Natural killer cell (primary cell): Measurements from ENCODE around the gene EID2. TPM values are rescaled to one million over a fixed set of nuclear protein-coding genes. Genes with fewer than 3 reads are reported as not detected.

Experiments
- ATAC-seq, 3 donors: fragments of 150-1000 bp in 2 of 3; fragments of 200-7000 bp in 1 of 3; cut with Tn5 transposase; 1 replicate in 1 of 3; 2 replicates in 2 of 3; pipeline ENCODE4 v1.10.0; 2021; ENCODE audit warnings: mild to moderate bottlenecking in 2 of 3, moderate library complexity in 2 of 3
- DNase-seq, 2 donors: peaks; one replicate each; pipeline versions ENCODE4 v3.0.0 to v3.0.0-alpha.2; 2013 to 2021; ENCODE audit warnings: mixed read lengths in 1 of 2
- H3K27ac ChIP-seq: one replicate; pipeline ENCODE4 v1.5.1; 2013; ENCODE audit warnings: mild to moderate bottlenecking, low read length
- H3K27me3 ChIP-seq: one replicate; pipeline ENCODE4 v1.6.1; 2013; ENCODE audit warnings: low read length; ENCODE audit not compliant: control insufficient read depth, insufficient read depth
- H3K36me3 ChIP-seq: one replicate; pipeline ENCODE4 v1.6.1; 2013; ENCODE audit warnings: low read length; ENCODE audit not compliant: control insufficient read depth, insufficient read depth
- H3K4me1 ChIP-seq: one replicate; pipeline ENCODE4 v1.6.1; 2013; ENCODE audit warnings: low read length; ENCODE audit not compliant: control insufficient read depth, insufficient read depth
- H3K4me3 ChIP-seq: one replicate; pipeline ENCODE4 v1.5.1; 2013; ENCODE audit warnings: low read length
- H3K9me3 ChIP-seq: one replicate; pipeline ENCODE4 v1.6.1; 2013; ENCODE audit warnings: low read length; ENCODE audit not compliant: control insufficient read depth, insufficient read depth
- H3K27ac Mint-ChIP-seq, 2 donors: one replicate each; pipeline ENCODE4 v1.8.0; 2022; ENCODE audit warnings: mild to moderate bottlenecking in 2 of 2, mixed read lengths in 2 of 2, moderate library complexity in 1 of 2
- H3K27me3 Mint-ChIP-seq, 2 donors: one replicate each; pipeline ENCODE4 v1.8.0; 2022; ENCODE audit warnings: low read depth in 2 of 2, mixed read lengths in 2 of 2
- H3K36me3 Mint-ChIP-seq: one replicate; pipeline ENCODE4 v1.8.0; 2022; ENCODE audit warnings: mixed read lengths
- H3K4me1 Mint-ChIP-seq, 2 donors: one replicate each; pipeline ENCODE4 v1.8.0; 2022; ENCODE audit warnings: mixed read lengths in 2 of 2
- H3K4me3 Mint-ChIP-seq: one replicate; pipeline ENCODE4 v1.8.0; 2022; ENCODE audit warnings: mild to moderate bottlenecking, moderate library complexity, mixed read lengths
- H3K9me3 Mint-ChIP-seq, 2 donors: one replicate each; pipeline ENCODE4 v1.8.0; 2022; ENCODE audit warnings: mixed read lengths in 2 of 2
- WGBS: methylation state at CpG from one replicate; pipeline ENCODE4 v1.1.7; 2013; ENCODE audit warnings: missing lambda C conversion rate; ENCODE audit not compliant: insufficient coverage; 5-methylcytosine and 5-hydroxymethylcytosine counted together
- intact Hi-C: fragments of 100-400 bp; cut with micrococcal nuclease; formaldehyde crosslinking; loops from one replicate; pipeline ENCODE4 v1.14.2; 2022
- total RNA-seq, 4 donors: library from RNA; stranded (reverse); fragments of 120-200 nt in 1 of 4; gene quantifications; one replicate each; pipeline versions ENCODE4 v1.2.3 to v1.2.4, GENCODE V29; 2013 to 2022
- TF ChIP-seq, protein P1 (sequence below): fragments of 200-600 bp; IDR thresholded peaks from one replicate; pipeline ENCODE4 v1.8.0; 2022; ENCODE audit warnings: antibody characterized with exemption

The EID2 gene
- total RNA-seq, 3 donors from 2014 or later (not counting 1 experiment from before 2014, with no cell fraction given): 11.9 to 19.9 (median 15.6) TPM

DNA sequence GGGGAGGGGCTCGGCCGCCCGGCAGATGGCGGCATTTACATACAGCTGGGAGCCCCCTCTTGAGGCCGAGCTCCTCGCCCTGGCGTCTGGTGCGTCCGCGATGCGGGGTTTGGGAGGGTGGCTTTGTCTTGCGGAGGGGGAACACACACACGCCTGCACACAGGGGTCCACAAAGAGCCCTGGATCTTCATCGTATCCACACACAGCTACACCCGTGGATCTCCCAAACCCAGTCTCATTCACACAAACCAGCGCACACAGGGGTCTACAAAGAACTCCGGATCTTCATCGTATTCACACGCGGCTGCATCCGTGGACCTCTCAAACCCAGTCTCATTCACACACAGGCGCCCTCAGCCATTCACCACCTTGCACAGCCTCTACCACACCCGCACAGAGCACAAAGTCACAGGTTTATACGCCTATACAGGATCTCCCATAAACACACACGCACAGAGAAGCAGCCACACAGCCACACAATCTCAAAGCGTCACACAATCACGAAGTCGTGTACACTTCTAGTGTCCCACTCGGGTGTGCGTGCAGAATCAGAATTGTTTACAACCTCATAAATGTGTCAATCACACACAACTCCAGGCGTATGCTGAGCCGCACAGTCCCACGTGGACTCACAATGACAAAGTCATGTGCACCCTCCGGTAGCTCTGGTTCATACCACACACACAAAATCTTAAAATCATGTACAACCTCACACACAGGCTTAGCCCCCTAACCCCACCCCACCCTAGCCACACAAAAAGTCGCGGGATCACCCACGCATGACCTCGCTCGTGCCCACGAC is 41.8 kb downstream of the EID2 start:
- no peak overlapping the region for H3K4me3 ChIP-seq
- H3K9me3 ChIP-seq: no peaks in the 10 kb centered on the region
- peaks cover 36 to 39% of the 10 kb centered on the region in 2 donors for H3K27me3 Mint-ChIP-seq
- H3K4me1 Mint-ChIP-seq: peaks cover 14 to 27% of the 10 kb centered on the region in 2 donors
- H3K27ac Mint-ChIP-seq: peak overlapping the region in 1 of 2 donors; percentile 11
- H3K27me3 ChIP-seq: peaks cover 28% of the 10 kb centered on the region
- no peaks in the 10 kb centered on the region for H3K9me3 Mint-ChIP-seq
- peak overlapping the region; percentile 38 for H3K4me3 Mint-ChIP-seq
- DNase-seq: peak in 1 of 2 donors; percentile 53
- peak; percentile 25 to 38 (median 30) for ATAC-seq
- TF ChIP-seq, protein P1, sequence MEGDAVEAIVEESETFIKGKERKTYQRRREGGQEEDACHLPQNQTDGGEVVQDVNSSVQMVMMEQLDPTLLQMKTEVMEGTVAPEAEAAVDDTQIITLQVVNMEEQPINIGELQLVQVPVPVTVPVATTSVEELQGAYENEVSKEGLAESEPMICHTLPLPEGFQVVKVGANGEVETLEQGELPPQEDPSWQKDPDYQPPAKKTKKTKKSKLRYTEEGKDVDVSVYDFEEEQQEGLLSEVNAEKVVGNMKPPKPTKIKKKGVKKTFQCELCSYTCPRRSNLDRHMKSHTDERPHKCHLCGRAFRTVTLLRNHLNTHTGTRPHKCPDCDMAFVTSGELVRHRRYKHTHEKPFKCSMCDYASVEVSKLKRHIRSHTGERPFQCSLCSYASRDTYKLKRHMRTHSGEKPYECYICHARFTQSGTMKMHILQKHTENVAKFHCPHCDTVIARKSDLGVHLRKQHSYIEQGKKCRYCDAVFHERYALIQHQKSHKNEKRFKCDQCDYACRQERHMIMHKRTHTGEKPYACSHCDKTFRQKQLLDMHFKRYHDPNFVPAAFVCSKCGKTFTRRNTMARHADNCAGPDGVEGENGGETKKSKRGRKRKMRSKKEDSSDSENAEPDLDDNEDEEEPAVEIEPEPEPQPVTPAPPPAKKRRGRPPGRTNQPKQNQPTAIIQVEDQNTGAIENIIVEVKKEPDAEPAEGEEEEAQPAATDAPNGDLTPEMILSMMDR: no peak
- intact Hi-C loops: no loop called here
- WGBS: 1% methylated on average over 40 of the region's 40 CpGs
- H3K36me3 ChIP-seq: no peaks in the 10 kb centered on the region
- H3K27ac ChIP-seq: no peak overlapping the region
- peaks cover 26% of the 10 kb centered on the region for H3K4me1 ChIP-seq
- no peaks in the 10 kb centered on the region for H3K36me3 Mint-ChIP-seq

DNA sequence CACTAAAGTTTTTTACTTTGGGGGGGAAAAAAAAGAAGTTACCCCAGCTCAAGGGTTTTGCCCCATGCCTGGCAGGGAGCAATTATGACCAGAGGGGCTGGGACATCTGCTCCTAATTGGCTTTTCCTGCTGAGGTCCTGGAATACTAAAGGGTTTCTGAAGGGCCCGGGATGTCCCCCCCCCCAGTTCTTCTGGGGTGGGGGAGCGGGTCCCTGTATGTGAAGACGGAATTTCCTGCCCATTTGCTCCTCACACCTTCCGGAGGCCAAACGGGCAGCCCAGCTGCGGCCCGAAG is 42.3 kb downstream of the EID2 start:
- Histone ChIP-seq H3K4me1 (peaks cover 21% of the 10 kb centered on the region), H3K27me3 (peaks cover 28% of the 10 kb centered on the region), H3K4me3 (no peak overlapping the region), H3K36me3 (no peaks in the 10 kb centered on the region), H3K27ac (no peak overlapping the region), H3K9me3 (no peaks in the 10 kb centered on the region)
- H3K27me3 Mint-ChIP-seq: peaks cover 34 to 39% of the 10 kb centered on the region in 2 donors
- no peak overlapping the region for H3K4me3 Mint-ChIP-seq
- intact Hi-C loops: no loop called here
- WGBS: 0% methylated on average over 7 of the region's 7 CpGs
- H3K27ac Mint-ChIP-seq: no peak overlapping the region
- peaks cover 14 to 23% of the 10 kb centered on the region in 2 donors for H3K4me1 Mint-ChIP-seq
- H3K36me3 Mint-ChIP-seq: no peaks in the 10 kb centered on the region
- TF ChIP-seq, protein P1: no peak
- H3K9me3 Mint-ChIP-seq: no peaks in the 10 kb centered on the region
- no peak for DNase-seq
- no peak for ATAC-seq

DNA sequence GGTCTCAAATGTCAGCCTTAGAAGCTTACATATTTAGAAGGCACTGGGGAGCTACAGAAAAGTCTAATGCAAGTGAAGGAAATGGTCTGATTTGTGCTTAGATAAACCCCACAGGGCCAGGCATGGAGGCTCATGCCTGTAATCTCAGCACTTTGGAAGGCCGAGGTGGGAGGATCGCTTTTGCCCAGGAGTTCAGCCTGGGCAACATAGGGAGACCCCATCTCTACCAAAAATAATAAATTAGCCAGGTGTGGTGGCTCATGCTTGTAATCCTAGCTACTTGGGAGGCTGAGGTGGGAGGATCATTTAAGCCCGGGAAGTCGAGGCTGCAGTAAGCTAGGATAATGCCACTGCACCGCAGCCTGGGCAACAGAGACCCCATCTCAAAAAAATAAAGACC is 43.9 kb downstream of the EID2 start:
- Histone ChIP-seq H3K27me3 (peaks cover 28% of the 10 kb centered on the region), H3K9me3 (no peaks in the 10 kb centered on the region), H3K4me3 (no peak overlapping the region), H3K4me1 (peaks cover 19% of the 10 kb centered on the region), H3K36me3 (peaks cover 2% of the 10 kb centered on the region), H3K27ac (no peak overlapping the region)
- no peaks in the 10 kb centered on the region for H3K36me3 Mint-ChIP-seq
- H3K4me1 Mint-ChIP-seq: peaks cover 14 to 23% of the 10 kb centered on the region in 2 donors
- intact Hi-C loops: no loop called here
- H3K4me3 Mint-ChIP-seq: no peak overlapping the region
- H3K9me3 Mint-ChIP-seq: no peaks in the 10 kb centered on the region
- ATAC-seq (no peak), DNase-seq (no peak)
- TF ChIP-seq, protein P1: no peak
- H3K27ac Mint-ChIP-seq: no peak overlapping the region
- peaks cover 34 to 39% of the 10 kb centered on the region in 2 donors for H3K27me3 Mint-ChIP-seq
- whole genome bisulfite sequencing: 95% methylated on average over 5 of the region's 5 CpGs
